H9 (cell line): Measurements from ENCODE around the gene LYRM9. TPM values are rescaled to one million over a fixed set of nuclear protein-coding genes. Genes with fewer than 3 reads are reported as not detected.

Experiments
- DNase-seq: peaks from one replicate; pipeline ENCODE4 v3.0.0-alpha.2; 2017
- H2AFZ ChIP-seq: one replicate; pipeline ENCODE4 v1.6.1; 2013; ENCODE audit warnings: mild to moderate bottlenecking, low read length, control low read depth, moderate library complexity
- H2AK5ac ChIP-seq: 2 replicates; pipeline ENCODE4 v1.6.1; 2013; ENCODE audit warnings: low read length, control low read depth, mixed read lengths; ENCODE audit not compliant: insufficient read length
- H2BK120ac ChIP-seq: one replicate; pipeline ENCODE4 v1.6.1; 2013; ENCODE audit warnings: low read depth, mild to moderate bottlenecking, low read length, control low read depth, inconsistent platforms; ENCODE audit not compliant: poor library complexity, severe bottlenecking
- H2BK12ac ChIP-seq: 2 replicates; pipeline ENCODE4 v1.6.1; 2013; ENCODE audit warnings: low read length, control low read depth, mixed read lengths, low read depth; ENCODE audit not compliant: insufficient read length
- H2BK15ac ChIP-seq: 2 replicates; pipeline ENCODE4 v1.6.1; 2013; ENCODE audit warnings: low read depth, low read length, control low read depth
- H2BK20ac ChIP-seq: one replicate; pipeline ENCODE4 v1.6.1; 2013; ENCODE audit warnings: low read depth, mild to moderate bottlenecking, low read length, control low read depth, inconsistent platforms; ENCODE audit not compliant: poor library complexity, severe bottlenecking
- H2BK5ac ChIP-seq: 2 replicates; pipeline ENCODE4 v1.6.1; 2013; ENCODE audit warnings: low read length, control low read depth, mixed read lengths; ENCODE audit not compliant: insufficient read length
- H3K14ac ChIP-seq: 2 replicates; pipeline ENCODE4 v1.6.1; 2013; ENCODE audit warnings: low read length, control low read depth; ENCODE audit not compliant: insufficient read depth
- H3K18ac ChIP-seq: 2 replicates; pipeline ENCODE4 v1.6.1; 2013; ENCODE audit warnings: low read depth, mild to moderate bottlenecking, mixed read lengths, low read length, control low read depth; ENCODE audit not compliant: insufficient read length
- H3K23ac ChIP-seq: 2 replicates; pipeline ENCODE4 v1.6.1; 2013; ENCODE audit warnings: low read length, control low read depth, mixed read lengths, low read depth; ENCODE audit not compliant: insufficient read length
- H3K23me2 ChIP-seq: 2 replicates; pipeline ENCODE4 v1.6.1; 2013; ENCODE audit warnings: low read depth, mild to moderate bottlenecking, mixed read lengths, low read length, control low read depth; ENCODE audit not compliant: insufficient read length, poor library complexity, severe bottlenecking
- H3K27ac ChIP-seq: 2 replicates; pipeline ENCODE4 v1.5.1; 2013; ENCODE audit warnings: low read length, control low read depth, mixed read lengths, low read depth; ENCODE audit not compliant: insufficient read length
- H3K27me3 ChIP-seq: 2 replicates; pipeline ENCODE4 v1.6.1; 2013; ENCODE audit warnings: low read length, control low read depth, inconsistent platforms; ENCODE audit not compliant: insufficient read depth
- H3K4ac ChIP-seq: 2 replicates; pipeline ENCODE4 v1.6.1; 2013; ENCODE audit warnings: low read depth, mild to moderate bottlenecking, control low read depth, inconsistent platforms, low read length, moderate library complexity
- H3K4me1 ChIP-seq: 2 replicates; pipeline ENCODE4 v1.6.1; 2013; ENCODE audit warnings: low read length, control low read depth, inconsistent platforms; ENCODE audit not compliant: insufficient read depth
- H3K4me2 ChIP-seq: 2 replicates; pipeline ENCODE4 v1.6.1; 2013; ENCODE audit warnings: low read length, control low read depth, mixed read lengths; ENCODE audit not compliant: insufficient read length, insufficient read depth
- H3K56ac ChIP-seq: 2 replicates; pipeline ENCODE4 v1.6.1; 2013; ENCODE audit warnings: low read depth, mild to moderate bottlenecking, mixed read lengths, low read length, control low read depth; ENCODE audit not compliant: insufficient read length
- H3K79me1 ChIP-seq: 2 replicates; pipeline ENCODE4 v1.6.1; 2013; ENCODE audit warnings: low read depth, mild to moderate bottlenecking, moderate library complexity, low read length, control low read depth, inconsistent platforms; ENCODE audit not compliant: insufficient read depth, poor library complexity, severe bottlenecking
- H3K79me2 ChIP-seq: 2 replicates; pipeline ENCODE4 v1.6.1; 2013; ENCODE audit warnings: low read length, control low read depth, inconsistent platforms; ENCODE audit not compliant: insufficient read depth
- H3K9ac ChIP-seq: 2 replicates; pipeline ENCODE4 v1.6.1; 2013; ENCODE audit warnings: low read length, control low read depth, mixed read lengths; ENCODE audit not compliant: insufficient read length; ENCODE audit errors: extremely low read depth
- H3K9me3 ChIP-seq: one replicate; pipeline ENCODE4 v1.6.1; 2013; ENCODE audit warnings: low read depth, low read length, inconsistent platforms; ENCODE audit not compliant: control insufficient read depth
- H3T11ph ChIP-seq: one replicate; pipeline ENCODE4 v1.6.1; 2013; ENCODE audit warnings: mild to moderate bottlenecking, low read length, control low read depth, inconsistent platforms
- H4K20me1 ChIP-seq: one replicate; pipeline ENCODE4 v1.6.1; 2013; ENCODE audit not compliant: control insufficient read depth, insufficient read length, insufficient read depth
- H4K5ac ChIP-seq: 2 replicates; pipeline ENCODE4 v1.6.1; 2013; ENCODE audit warnings: low read depth, mild to moderate bottlenecking, mixed read lengths, low read length, control low read depth; ENCODE audit not compliant: insufficient read length
- H4K8ac ChIP-seq: replicated peaks from 2 replicates; pipeline ENCODE4 v1.6.1; 2013; ENCODE audit warnings: low read length, control low read depth, mixed read lengths, low read depth; ENCODE audit not compliant: insufficient read length
- H4K91ac ChIP-seq: 2 replicates; pipeline ENCODE4 v1.6.1; 2013; ENCODE audit warnings: low read depth, mild to moderate bottlenecking, moderate library complexity, mixed read lengths, low read length, control low read depth; ENCODE audit not compliant: insufficient read length
- H3K27ac Mint-ChIP-seq, 3 experiments: 2 replicates in 2 of 3; 3 replicates in 1 of 3; pipeline ENCODE4 v1.8.0; 2020 to 2021; ENCODE audit warnings: mixed read lengths in 3 of 3, mild to moderate bottlenecking in 1 of 3, moderate library complexity in 1 of 3
- H3K27me3 Mint-ChIP-seq: 2 replicates; pipeline ENCODE4 v1.8.0; 2021; ENCODE audit warnings: low read depth, mild to moderate bottlenecking, moderate library complexity, mixed read lengths
- H3K36me3 Mint-ChIP-seq, 3 experiments: 2 replicates in 2 of 3; 3 replicates in 1 of 3; pipeline ENCODE4 v1.8.0; 2020 to 2021; ENCODE audit warnings: low read depth in 3 of 3, mixed read lengths in 3 of 3; ENCODE audit not compliant: insufficient read depth in 1 of 3
- H3K4me1 Mint-ChIP-seq, 2 experiments: 2 replicates each; pipeline ENCODE4 v1.8.0; 2020; ENCODE audit warnings: mixed read lengths in 2 of 2
- H3K4me3 Mint-ChIP-seq, 2 experiments: 2 replicates in 1 of 2; 3 replicates in 1 of 2; pipeline ENCODE4 v1.8.0; 2020 to 2021; ENCODE audit warnings: mild to moderate bottlenecking in 2 of 2, mixed read lengths in 2 of 2, moderate library complexity in 1 of 2
- H3K9me3 Mint-ChIP-seq, 2 experiments: 2 replicates in 1 of 2; 3 replicates in 1 of 2; pipeline ENCODE4 v1.8.0; 2020; ENCODE audit warnings: mild to moderate bottlenecking in 2 of 2, mixed read lengths in 2 of 2, moderate library complexity in 1 of 2
- CTCF ChIP-seq: fragments of 200-600 bp; sonication (generic); conservative IDR thresholded peaks from 3 replicates; pipeline ENCODE4 v1.8.0; 2021; ENCODE audit warnings: antibody characterized with exemption, mild to moderate bottlenecking
- WGBS: extraction: QIAGEN DNeasy Blood & Tissue Kit; methylation state at CpG from one replicate; pipeline ENCODE4 v1.1.7; 2013; ENCODE audit warnings: missing lambda C conversion rate, low lambda C conversion rate, mixed read lengths; ENCODE audit not compliant: insufficient read length; ENCODE audit errors: extremely low coverage; 5-methylcytosine and 5-hydroxymethylcytosine counted together
- total RNA-seq: library from RNA; stranded (reverse); gene quantifications from 2 replicates; pipeline ENCODE4 v1.2.1, GENCODE V29; 2021

The LYRM9 gene
- total RNA-seq, 1 experiment from 2014 or later, result 2.2 TPM

GRCh38 chr17:27938864-27939263 lies 45.7 kb upstream of the LYRM9 start:
- H3K4me1 Mint-ChIP-seq, result peaks cover 52 to 53% of the 10 kb centered on the region in 2 experiments
- peaks cover 14% of the 10 kb centered on the region for H3K4me1 ChIP-seq

More at GRCh38 chr17:27938864-27939263, 45.7 kb upstream of the LYRM9 start:
- H3K27me3 ChIP-seq, result no peaks in the 10 kb centered on the region
- no peak overlapping the region for H2AFZ ChIP-seq
- no peak overlapping the region for H3K14ac ChIP-seq
- H3K4ac ChIP-seq, result no peak overlapping the region
- H2BK15ac ChIP-seq, result no peak overlapping the region
- peaks cover 7% of the 10 kb centered on the region for H3K27me3 Mint-ChIP-seq
- H3K27ac ChIP-seq, result no peak overlapping the region
- H2BK20ac ChIP-seq, result no peak overlapping the region
- H3K27ac Mint-ChIP-seq, result no peak overlapping the region
- H3K79me2 ChIP-seq, result no peaks in the 10 kb centered on the region
- H3K23ac ChIP-seq, result no peak overlapping the region
- H2BK120ac ChIP-seq, result no peak overlapping the region
- H3K9me3 Mint-ChIP-seq, result peaks cover 11 to 12% of the 10 kb centered on the region in 2 experiments
- no peak for DNase-seq
- no peak overlapping the region for H3K18ac ChIP-seq
- H3K56ac ChIP-seq, result no peak overlapping the region
- no CpG with 5 or more reads among the region's 4 CpGs for WGBS
- H3K23me2 ChIP-seq, result peaks cover 4% of the 10 kb centered on the region
- H4K8ac ChIP-seq, result no peak overlapping the region
- no peak overlapping the region for H4K5ac ChIP-seq
- no peak overlapping the region for H2AK5ac ChIP-seq
- no peak overlapping the region for H2BK5ac ChIP-seq
- H3K4me2 ChIP-seq, result no peak overlapping the region
- H2BK12ac ChIP-seq, result no peak overlapping the region
- no peak overlapping the region for H3K4me3 Mint-ChIP-seq
- no peaks in the 10 kb centered on the region for H3K9me3 ChIP-seq
- peaks cover 0 to 1% (median 1%) of the 10 kb centered on the region in 3 experiments; a peak in 3 of 7 replicates for H3K36me3 Mint-ChIP-seq
- no peak overlapping the region for H3T11ph ChIP-seq
- no peaks in the 10 kb centered on the region for H4K20me1 ChIP-seq
- H3K9ac ChIP-seq, result no peak overlapping the region
- H4K91ac ChIP-seq, result no peak overlapping the region
- H3K79me1 ChIP-seq, result no peaks in the 10 kb centered on the region
- TF ChIP-seq CTCF, result no peak
